ENCODE measurements around the gene GALNTL6. TPM values are rescaled to one million over a fixed set of nuclear protein-coding genes. Genes with fewer than 3 reads are reported as not detected.

Gene GALNTL6
- under 0.01 TPM in 1 of 2 replicates, not detected in the other for total RNA-seq
- not detected in 2 replicates for polyA plus RNA-seq
- not detected in 2 replicates for polyA plus RNA-seq (2012)
- not detected in 2 replicates for polyA minus RNA-seq (ENCODE audit: low replicate concordance)

DNA sequence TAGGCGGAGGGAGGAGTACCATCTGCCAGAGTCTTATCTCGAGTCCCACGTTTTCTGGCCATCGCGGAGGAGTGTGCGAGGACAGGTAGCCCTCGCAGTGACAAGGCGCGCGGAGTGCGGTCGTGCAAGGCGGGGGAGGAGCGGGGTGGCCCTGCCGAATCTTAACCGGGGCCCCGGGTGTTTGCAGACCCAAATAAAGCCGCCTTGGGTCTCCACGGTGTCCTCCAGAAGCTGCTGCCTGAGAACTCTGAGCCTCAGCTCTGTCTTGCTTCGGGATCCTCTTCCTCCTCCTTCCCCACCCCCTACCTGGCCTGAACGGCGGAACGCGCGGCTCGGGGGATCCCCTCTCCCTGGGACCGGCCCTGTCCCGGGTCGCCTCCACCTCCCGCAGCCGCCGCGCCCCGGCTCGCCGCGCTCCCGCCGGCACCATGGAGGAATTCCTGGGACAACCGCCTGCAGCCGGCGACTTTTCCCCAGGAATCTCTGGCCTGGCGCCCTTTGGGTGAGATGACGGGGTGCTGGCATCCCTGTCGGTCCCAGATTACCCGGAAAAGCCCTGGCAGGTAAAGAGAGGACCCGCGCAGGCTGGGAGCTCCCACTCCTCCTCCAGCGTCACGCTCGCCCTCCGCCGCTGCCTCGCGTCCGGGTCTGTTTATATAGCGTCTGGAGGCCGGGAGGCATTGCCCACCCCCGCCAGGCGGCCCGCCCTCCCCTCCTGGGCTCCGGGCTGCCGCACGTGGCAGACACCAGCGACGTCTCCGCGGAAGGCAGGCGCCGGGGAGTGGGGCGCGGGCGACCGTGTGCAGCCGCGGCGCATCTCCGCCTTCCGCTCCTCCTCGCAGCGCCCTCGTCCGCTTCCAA is at the start of gene GALNTL6:
TSS of gene GALNTL6 (plus strand) at position 740 of the 861 bp plus-strand sequence.
- H3K4me2 ChIP-seq (ENCODE audit: extremely low read depth, insufficient read depth, low read length): no peak within 1 kb of the TSS
- peak in 1 of 2 donors; percentile 17 for DNase-seq (ENCODE audit: low read depth in 2 of 2)
- H3K4me3 ChIP-seq (replicated peaks in 1 of 4; ENCODE audit: control extremely low read depth in 1 of 4, insufficient read depth in 1 of 4, low read depth in 3 of 4, low read length in 4 of 4): peak within 1 kb of the TSS in 1 of 4 experiments; percentile 27
- no peaks in the 10 kb centered on the region for H3K4me1 ChIP-seq (ENCODE audit: control insufficient read depth, extremely low read depth, insufficient read depth, low read length)
- H3K9ac ChIP-seq (ENCODE audit: insufficient read depth, low read length): no peak within 1 kb of the TSS
- H3K79me2 ChIP-seq (ENCODE audit: control insufficient read depth, insufficient read depth, low read length): no peaks in the 10 kb centered on the region
- no peaks in the 10 kb centered on the region for H3K36me3 ChIP-seq (ENCODE audit: control insufficient read depth, insufficient read depth, low read length)
- H3K9me3 ChIP-seq (ENCODE audit: control insufficient read depth, insufficient read depth, low read depth, low read length): no peaks in the 10 kb centered on the region
- H3K27me3 ChIP-seq (ENCODE audit: control insufficient read depth, insufficient read depth, low read length): no peaks in the 10 kb centered on the region
- no peaks in the 10 kb centered on the region for H4K20me1 ChIP-seq (ENCODE audit: control insufficient read depth, extremely low read depth, insufficient read depth, low read length)
- TF ChIP-seq, protein P1, sequence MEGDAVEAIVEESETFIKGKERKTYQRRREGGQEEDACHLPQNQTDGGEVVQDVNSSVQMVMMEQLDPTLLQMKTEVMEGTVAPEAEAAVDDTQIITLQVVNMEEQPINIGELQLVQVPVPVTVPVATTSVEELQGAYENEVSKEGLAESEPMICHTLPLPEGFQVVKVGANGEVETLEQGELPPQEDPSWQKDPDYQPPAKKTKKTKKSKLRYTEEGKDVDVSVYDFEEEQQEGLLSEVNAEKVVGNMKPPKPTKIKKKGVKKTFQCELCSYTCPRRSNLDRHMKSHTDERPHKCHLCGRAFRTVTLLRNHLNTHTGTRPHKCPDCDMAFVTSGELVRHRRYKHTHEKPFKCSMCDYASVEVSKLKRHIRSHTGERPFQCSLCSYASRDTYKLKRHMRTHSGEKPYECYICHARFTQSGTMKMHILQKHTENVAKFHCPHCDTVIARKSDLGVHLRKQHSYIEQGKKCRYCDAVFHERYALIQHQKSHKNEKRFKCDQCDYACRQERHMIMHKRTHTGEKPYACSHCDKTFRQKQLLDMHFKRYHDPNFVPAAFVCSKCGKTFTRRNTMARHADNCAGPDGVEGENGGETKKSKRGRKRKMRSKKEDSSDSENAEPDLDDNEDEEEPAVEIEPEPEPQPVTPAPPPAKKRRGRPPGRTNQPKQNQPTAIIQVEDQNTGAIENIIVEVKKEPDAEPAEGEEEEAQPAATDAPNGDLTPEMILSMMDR (conservative IDR thresholded peaks at IDR 0.05 in 1 of 2, IDR thresholded peaks at IDR 0.05 in 1 of 2; ENCODE audit: low read depth in 1 of 2, low read length in 2 of 2): no peak
- no peak for TF ChIP-seq EZH2 (IDR thresholded peaks at IDR 0.05; ENCODE audit: low read length, missing control alignments)
- H2AFZ ChIP-seq (ENCODE audit: low read length): no peak within 1 kb of the TSS
- no peak within 1 kb of the TSS for H3K27ac ChIP-seq (ENCODE audit: insufficient read depth, low read length)

DNA sequence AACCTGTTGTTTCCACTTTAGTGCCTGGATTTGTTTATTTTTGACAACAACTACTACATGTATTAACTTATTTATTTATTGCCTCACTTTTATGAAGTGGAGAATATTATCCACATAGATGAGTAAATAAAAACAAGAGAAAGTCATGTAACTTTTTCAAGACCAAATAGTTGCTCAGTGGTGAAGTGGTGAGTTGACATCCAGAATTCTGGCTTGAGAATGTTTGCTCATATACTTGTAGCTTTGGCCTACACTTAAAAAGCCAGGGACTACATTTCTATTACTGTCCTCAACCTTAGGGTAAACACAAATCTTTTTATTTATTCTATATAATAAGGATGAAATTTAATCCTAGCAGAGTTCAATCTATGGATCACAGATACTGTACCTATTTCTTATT is 47.7 kb upstream of the GALNTL6 start:
- Histone ChIP-seq H2AFZ (ENCODE audit: low read length) (no peak overlapping the region), H3K4me1 (ENCODE audit: control insufficient read depth, extremely low read depth, insufficient read depth, low read length) (no peaks in the 10 kb centered on the region), H3K27me3 (ENCODE audit: control insufficient read depth, insufficient read depth, low read length) (no peaks in the 10 kb centered on the region), H3K27ac (ENCODE audit: insufficient read depth, low read length) (no peak overlapping the region), H4K20me1 (ENCODE audit: control insufficient read depth, extremely low read depth, insufficient read depth, low read length) (no peaks in the 10 kb centered on the region), H3K4me3 (replicated peaks in 1 of 4; ENCODE audit: control extremely low read depth in 1 of 4, insufficient read depth in 1 of 4, low read depth in 3 of 4, low read length in 4 of 4) (no peak overlapping the region), H3K9ac (ENCODE audit: insufficient read depth, low read length) (no peak overlapping the region), H3K9me3 (ENCODE audit: control insufficient read depth, insufficient read depth, low read depth, low read length) (no peaks in the 10 kb centered on the region), H3K79me2 (ENCODE audit: control insufficient read depth, insufficient read depth, low read length) (no peaks in the 10 kb centered on the region), H3K4me2 (ENCODE audit: extremely low read depth, insufficient read depth, low read length) (no peak overlapping the region), H3K36me3 (ENCODE audit: control insufficient read depth, insufficient read depth, low read length) (no peaks in the 10 kb centered on the region)
- no peak for DNase-seq (ENCODE audit: low read depth in 2 of 2)
- TF ChIP-seq, protein P1 (conservative IDR thresholded peaks at IDR 0.05 in 1 of 2, IDR thresholded peaks at IDR 0.05 in 1 of 2; ENCODE audit: low read depth in 1 of 2, low read length in 2 of 2): no peak
- no peak for TF ChIP-seq EZH2 (IDR thresholded peaks at IDR 0.05; ENCODE audit: low read length, missing control alignments)

DNA sequence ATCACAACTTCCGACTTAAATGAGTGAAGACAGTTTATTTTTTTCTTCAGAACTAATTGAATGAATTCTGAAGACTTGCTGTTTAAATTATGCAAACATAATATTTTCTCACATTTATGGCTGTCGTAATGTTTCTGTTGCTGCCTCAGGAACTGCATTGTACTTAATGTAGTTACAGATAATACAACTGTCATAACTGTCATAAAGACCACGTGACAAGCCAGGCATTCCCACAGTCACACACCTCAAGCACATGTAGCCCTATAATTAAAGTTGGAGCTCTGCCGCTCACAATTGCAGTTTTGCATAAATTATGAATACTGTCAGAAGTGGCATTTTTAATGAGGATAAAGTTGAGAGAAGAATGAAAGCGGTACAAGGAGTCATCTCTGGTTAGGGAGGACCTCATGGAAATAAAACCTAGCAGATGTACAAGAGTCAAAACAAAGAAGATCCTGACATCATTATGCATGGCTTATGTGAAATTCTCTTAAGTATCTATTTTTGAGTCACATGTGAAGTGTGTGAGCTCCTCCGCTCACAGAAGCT is 38.5 kb upstream of the GALNTL6 start:
- Histone ChIP-seq H3K27me3 (ENCODE audit: control insufficient read depth, insufficient read depth, low read length) (no peaks in the 10 kb centered on the region), H2AFZ (ENCODE audit: low read length) (no peak overlapping the region), H3K4me2 (ENCODE audit: extremely low read depth, insufficient read depth, low read length) (no peak overlapping the region), H3K27ac (ENCODE audit: insufficient read depth, low read length) (no peak overlapping the region), H3K4me1 (ENCODE audit: control insufficient read depth, extremely low read depth, insufficient read depth, low read length) (no peaks in the 10 kb centered on the region), H3K9me3 (ENCODE audit: control insufficient read depth, insufficient read depth, low read depth, low read length) (no peaks in the 10 kb centered on the region), H3K9ac (ENCODE audit: insufficient read depth, low read length) (no peak overlapping the region), H3K36me3 (ENCODE audit: control insufficient read depth, insufficient read depth, low read length) (no peaks in the 10 kb centered on the region), H3K4me3 (replicated peaks in 1 of 4; ENCODE audit: control extremely low read depth in 1 of 4, insufficient read depth in 1 of 4, low read depth in 3 of 4, low read length in 4 of 4) (no peak overlapping the region), H4K20me1 (ENCODE audit: control insufficient read depth, extremely low read depth, insufficient read depth, low read length) (no peaks in the 10 kb centered on the region), H3K79me2 (ENCODE audit: control insufficient read depth, insufficient read depth, low read length) (no peaks in the 10 kb centered on the region)
- no peak for DNase-seq (ENCODE audit: low read depth in 2 of 2)
- TF ChIP-seq, protein P1 (conservative IDR thresholded peaks at IDR 0.05 in 1 of 2, IDR thresholded peaks at IDR 0.05 in 1 of 2; ENCODE audit: low read depth in 1 of 2, low read length in 2 of 2): no peak
- no peak for TF ChIP-seq EZH2 (IDR thresholded peaks at IDR 0.05; ENCODE audit: low read length, missing control alignments)
